HG02623 (cell line): ENCODE measurements around the gene TFB2M.

Experiments
- ATAC-seq: cut with Tn5 transposase; IDR thresholded peaks from one replicate; pipeline ENCODE4 v1.9.1; 2021; ENCODE audit warnings: moderate library complexity; ENCODE audit not compliant: unreplicated experiment

TFB2M gene

DNA sequence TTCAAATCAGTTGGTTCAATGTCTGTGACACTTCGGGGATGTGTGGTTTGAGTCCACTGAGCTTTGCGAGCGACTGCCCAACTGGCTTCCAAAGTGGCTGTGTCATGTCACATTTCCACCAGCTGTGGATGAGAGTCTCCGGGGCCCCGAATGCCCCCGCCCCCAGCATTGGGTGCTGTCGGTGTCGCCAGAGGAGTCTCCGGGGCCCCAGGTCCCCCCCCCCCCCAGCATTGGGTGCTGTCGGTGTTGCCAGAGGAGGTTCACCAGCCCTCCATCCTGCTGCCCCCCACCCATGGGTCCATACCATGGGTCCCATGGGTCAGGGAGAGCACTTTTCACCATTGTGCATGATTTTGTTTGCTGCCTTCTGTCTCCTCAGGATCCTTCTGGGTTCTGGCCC is 49.9 kb downstream of the TFB2M start:
- ATAC-seq: no peak

DNA sequence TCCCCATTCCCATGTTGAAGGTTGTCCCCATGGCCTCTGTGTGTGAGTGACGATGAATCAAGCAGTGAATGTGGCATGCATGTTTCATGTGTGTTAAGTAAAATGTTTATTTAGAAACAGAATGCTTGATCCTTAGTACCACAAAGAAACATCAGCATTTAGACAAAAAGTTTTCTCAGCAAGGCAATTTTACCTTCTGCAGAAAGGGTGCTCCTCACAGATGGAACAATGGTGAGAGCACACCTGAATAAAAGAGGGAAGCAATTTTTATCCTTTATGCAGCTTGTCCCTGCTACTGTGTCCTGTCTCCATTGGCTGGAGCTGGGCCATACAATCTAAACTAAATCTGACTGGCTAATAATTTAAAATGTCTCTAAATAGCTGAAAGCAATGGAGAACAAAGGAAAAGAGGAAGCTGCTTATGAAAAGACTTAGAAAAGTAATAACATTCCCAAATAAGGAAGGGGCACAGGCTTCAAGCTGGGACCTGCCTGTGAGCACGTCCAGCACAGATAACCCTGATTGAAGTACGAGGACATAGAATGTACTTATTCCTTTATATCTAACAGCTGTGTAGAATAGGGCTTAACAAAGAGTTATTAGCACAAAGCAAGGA is 50.6 kb downstream of the TFB2M start:
- no peak for ATAC-seq

DNA sequence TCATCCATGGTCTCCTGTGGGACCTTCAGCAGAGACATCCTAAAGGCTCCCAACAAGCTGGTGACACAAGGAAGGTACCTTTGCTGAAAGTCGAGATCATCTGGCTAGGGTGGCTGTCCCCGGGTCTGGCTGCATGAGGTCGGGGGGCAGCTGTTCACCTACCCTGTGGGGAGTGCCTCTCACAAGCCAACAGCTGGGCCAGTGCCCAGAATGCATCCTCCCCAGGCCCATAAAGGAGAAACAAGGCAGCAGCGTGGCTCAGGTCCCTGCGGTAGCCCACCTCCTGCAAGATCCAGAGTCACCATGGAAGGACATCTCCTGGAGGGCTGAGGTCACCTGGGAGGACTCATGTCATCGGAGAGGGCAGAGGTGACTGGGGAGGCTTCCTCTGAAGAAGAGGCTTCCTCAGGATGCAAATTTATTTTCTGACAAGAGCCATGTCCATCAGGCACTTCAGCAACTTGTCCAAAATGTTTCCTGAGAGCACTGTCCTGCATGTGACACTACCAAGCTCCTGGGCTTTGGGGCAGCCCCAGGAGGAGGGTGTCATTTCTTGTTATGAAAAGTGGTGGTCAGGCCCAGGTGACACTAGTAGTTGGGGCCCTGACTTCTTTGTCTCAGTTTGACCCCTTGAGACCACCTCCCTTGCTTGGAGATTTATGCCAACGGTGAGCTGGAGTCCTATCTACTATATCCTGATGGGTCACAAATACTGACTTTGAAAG is 52.3 kb downstream of the TFB2M start:
- ATAC-seq: no peak

DNA sequence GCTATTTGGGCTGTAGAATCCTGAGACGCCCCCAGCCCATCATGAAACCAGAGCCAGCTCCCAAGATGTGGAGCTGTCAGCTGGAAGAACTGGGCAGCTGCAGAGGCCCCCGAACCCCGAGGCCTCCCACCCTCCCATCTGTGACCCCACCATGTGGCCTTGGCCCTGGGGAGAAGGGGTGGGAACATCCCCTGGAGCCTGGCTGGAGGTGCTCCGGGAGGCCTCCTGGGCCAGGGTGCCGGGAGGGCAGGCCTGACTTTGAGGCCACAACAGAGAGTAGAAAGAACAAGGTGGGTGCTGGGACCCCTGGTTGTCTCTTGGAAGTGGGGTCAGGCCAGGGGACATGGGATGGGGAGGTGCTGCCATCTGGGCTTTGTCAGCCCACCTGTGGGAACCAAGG is 53.0 kb downstream of the TFB2M start:
- ATAC-seq: no peak

DNA sequence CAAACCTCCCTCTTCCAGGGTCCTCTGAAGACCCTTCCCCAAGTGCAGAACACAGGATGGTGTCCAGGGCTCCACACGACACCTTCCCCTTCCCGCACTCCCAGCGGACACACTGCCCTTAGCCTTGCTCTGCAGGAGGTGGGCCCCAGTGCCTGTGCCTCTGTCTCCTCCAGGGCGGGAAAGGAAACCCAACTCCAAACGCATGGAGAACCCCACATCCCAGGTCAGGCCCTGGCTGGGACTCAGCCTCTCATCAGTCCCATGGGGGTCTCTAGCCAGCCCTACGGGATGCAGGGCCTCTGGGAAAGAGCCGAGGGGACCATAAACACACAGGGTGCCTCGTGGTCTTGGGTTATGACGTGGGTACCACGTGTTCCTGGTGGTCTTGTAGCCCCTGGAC is 53.4 kb downstream of the TFB2M start:
- no peak for ATAC-seq

DNA sequence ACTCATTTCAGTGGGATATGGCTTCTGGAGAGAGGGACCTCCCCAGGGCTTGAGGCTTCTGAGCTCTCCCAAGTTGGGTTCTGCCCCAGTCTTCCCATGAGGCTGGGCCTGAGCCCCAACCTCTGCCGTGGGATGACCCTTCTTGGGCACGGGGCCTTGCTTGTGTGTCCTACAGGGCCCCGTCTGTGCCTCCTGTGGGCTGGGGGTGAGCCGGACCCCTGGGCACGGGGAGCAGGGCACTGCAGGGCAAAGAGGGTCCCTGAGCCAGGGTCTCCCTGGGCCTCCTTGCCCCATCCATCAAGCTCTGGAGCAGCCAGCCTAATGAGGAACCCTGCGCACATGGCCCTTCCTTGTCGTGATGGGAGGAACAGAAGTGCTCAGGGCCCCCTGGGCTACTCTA is 53.8 kb downstream of the TFB2M start:
- ATAC-seq: no peak

DNA sequence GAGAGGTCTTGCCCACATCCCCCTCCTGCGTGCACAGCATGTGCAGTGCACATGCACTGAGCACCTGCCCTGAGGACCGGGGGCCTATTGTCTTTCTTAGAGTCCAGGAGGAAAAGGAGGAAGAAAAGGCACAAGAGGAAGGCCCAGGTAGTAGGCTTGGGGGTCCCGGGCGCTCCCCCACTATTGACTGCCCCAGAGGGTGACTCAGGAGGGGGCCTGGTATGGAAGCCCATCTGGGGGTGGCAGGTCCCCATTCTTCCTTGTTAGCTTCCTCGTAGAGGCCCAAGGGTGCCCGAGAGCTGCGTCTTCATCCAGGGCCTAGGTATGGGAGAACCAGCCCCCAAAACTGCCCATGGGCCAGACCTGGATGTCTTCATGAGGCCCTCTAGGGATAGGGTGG is 54.9 kb downstream of the TFB2M start:
- no peak for ATAC-seq

DNA sequence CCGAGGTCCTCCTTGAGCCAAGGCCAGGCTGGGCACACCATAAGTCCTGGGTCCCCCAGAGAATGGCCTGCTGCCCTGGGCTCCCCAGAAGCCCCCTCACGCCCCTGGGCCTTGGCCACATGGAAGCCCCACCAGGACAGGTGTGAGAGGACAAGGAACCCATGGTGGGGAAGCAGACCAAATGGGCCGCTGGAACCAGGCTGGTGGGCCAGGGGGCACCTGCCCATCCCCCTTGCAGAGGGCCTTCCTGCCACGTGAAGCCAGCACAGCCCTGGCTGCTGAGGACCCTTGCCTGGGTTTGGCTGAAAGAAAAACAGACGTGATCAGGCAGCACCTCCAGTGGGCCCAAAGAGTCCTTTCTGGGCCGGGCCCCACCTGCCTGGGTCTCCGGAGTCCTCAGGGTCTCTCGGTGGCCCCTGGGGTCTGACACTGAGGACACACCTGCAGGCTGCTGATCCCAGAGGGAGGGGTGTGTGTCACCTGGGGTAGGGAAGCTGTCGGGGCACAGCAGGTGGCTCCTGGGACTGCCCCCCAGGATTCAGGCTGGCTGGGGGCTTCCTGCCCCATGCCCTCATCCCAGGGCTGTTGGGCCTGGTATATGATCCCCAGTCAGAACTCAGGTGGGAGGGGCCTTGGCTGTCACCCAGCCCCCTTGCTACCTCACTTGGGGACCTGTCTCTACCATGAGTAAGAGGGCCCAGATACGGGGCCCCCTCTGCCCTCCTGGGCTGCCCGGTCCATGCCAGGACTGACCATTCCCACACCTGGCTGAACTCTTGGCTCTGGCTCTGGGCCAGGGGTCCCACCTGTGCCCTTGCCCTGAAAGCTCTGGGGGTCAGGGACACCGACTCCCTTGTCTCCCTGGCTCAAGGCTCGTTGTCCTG is 55.7 kb downstream of the TFB2M start:
- no peak for ATAC-seq

DNA sequence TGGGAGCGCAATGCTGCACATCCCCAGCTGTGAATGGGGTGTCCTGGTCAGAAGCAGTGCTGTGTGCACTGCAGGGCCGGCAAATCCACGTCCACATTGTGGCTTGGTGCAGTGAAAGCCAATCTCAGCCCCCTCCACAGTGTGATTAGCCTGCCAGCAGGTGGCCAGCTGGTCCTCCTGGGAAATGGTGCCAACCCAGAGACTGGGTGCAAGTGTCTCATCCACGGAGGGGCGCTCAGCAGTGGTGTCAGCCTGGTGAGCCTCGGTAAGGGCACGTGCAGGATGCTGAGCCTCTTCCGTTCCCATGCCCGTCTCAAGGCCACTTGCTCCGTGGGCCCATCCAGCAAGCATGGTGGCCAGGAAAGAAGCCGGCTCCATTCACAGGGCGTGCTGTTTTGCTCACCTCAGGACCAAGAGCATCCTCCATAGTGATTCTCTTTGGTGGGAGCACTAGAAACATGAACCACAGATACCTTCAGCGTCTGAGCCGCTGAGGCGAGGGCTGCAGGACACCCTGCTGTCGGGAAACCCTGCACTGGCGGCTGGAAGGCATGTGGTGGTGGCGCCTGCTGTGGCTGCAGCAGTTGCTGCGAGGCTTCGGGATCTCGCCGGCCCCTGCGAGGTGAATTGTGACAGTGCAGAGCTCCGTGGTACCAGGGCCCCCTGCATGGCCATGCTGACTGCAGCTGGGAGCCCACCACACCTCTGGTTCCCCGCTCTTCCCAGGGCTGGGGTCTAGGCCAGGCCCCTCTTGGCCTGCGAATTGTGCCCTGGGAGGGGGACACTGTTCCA is 57.0 kb downstream of the TFB2M start:
- no peak for ATAC-seq

DNA sequence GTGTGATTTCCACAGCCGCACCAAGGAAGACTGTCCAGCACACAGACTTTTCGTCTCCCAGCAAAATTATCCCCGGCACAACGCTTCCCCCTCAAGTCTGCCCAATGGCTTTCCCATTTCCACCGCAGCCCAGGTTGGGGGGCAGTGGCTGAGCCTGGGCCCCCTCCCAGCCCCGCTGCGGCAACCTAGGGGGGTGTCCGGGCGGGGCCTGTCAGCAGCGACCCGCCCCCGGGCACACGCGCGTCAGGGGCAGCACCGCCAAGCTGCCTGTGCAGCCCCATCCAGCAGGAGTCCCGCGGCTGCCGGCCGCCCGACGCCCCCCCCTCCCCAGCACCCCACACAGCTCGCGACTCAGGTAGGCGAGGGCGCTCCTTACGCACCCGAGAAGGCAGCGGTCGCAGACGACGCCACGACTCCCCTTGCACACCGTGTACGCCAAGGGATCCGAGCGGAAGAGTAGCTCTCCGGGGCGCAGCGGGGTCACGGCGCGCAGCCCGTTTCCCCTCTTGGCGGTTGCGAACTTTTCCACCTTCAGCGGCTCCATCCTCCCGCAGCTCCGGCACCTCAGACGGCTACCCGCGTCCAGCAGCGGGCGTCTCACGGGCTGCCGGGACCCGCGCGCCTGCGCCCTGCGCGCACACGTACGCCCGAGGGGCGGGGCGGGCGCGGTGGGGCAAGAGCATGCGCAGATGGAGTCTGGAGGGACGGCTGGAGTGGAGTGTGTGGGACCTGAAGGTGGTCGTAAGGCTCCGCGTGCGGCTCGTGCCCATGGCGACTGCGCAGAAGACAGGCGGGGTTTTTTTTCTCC is 59.2 kb downstream of the TFB2M start, which contains the start of gene SMYD3:
Gene SMYD3, minus strand, starts transcription at position 606 of the 808 bp plus-strand sequence.
- ATAC-seq: peak; percentile 87

DNA sequence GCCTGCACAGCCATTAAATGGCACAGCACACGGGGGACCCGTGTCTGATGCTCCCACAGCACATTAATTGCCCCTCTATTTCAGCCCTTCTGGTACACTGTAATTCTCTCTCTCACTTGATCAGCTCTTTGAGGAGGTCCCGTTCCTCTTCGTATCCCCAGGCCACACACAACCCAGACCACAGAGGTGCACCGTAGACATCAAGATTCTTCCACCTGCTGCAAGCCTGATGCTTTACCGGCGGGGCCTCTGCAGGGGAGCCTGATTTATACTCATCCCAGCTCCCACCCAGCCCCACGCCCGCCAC is 59.7 kb downstream of the TFB2M start:
- ATAC-seq: peak; percentile 7

DNA sequence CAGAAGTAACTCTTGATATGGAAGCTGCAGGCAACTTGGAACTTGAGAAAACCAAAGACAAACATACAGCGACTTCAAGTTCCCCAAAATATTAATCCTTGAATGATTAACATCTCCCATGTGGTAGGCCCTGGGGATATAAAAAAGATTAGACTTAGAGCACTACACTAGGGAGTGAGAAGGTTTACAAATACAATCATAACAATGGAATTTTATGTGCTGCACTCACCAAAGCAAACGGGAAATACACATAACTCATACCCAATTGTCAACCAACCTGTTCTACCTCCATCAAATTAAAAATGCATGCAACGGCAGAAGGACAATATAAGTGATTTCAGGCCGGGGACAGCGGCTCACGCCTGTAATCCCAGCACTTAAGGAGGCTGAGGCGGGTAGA is 62.7 kb downstream of the TFB2M start:
- ATAC-seq: no peak

DNA sequence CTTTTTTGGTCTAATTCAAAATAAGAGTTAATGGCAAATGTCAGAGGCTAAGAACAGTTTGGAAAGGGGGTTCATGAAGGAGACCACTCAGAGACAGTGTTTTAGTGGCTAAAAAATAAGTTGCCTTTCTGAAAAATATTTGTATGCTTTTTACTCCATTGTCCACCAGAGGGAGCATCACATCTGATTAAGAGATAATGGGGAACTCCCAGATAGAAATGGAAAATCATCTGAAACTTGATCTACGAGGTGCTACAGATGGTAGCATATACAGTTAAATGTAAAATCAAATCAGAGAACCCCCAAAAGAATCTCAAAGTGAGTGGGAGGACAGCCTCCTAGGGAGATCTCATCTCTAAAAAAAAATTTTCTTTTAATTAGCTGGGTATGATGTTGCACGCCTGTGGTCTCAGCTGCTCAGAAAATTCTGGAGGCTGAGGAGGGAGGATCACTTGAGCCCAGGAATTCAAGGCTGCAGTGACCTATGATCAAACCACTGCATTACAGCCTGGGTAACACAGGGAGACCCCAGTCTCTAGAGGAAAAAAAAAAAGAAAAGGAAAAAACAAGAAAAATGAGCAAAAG is 68.6 kb downstream of the TFB2M start:
- no peak for ATAC-seq

DNA sequence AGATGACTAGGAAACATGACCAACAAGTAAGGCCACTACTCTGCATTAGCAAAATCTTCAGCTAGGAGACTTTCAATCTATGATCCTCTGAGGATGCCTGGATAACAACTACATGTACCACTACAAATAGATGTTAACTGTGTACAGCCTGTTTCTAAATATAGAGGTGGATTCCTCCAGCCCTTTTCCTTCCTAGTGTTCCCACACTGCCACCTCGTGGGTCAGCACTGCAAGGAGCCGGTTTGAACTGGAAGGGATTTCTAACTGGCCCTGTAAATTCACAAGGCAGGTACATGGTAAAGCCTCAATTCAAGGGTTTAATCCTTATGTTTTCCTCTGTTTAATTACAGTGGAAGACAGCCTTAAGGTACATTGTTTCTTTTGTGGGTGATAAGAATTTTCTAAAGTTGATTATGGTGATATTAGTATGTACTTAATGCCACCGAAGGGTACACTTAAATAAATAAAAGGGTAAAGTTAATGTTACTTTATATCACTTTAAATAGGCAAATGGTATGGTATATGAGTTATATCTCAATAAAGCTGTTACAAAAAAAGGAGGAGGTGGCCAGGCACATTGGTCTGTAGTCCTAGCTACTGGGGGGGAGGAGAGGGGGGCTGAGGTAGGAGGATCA is 73.3 kb downstream of the TFB2M start:
- no peak for ATAC-seq

DNA sequence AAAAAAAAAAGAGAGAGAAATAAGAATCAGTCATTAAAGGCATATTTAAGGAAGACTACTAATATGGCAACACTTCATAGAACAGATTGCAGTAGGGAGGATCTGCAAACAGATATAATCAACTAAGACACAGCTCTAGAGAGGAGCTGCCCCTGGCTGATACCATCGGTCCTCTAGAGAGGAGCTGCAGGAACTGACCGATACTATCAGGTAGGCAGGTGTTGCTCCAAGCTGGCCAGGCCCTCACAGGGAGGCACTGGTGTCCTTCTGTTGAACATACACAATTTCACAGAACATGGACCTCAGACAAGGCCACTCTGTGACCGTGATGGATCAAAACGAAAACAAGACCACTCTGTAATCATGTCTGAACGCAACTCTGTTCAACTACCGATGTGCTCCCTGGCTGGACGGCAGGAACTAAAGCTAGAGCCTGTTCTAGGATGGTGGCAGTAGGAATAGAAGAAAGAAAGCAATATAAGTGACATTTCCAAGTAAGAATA is 74.5 kb downstream of the TFB2M start:
- no peak for ATAC-seq
